Measurements from ENCODE around the gene MRAP. TPM values are rescaled to one million over a fixed set of nuclear protein-coding genes. Genes with fewer than 3 reads are reported as not detected.

The MRAP gene
- total RNA-seq, 2 donors from 2014 or later, result not detected

GRCh38 chr21:32350211-32350980 is 51.7 kb downstream of the MRAP start:
- no peak for DNase-seq

GRCh38 chr21:32350981-32351380 is 52.3 kb downstream of the MRAP start:
- H3K4me3 ChIP-seq, result no peak overlapping the region
- H3K27me3 ChIP-seq, result no peaks in the 10 kb centered on the region
- H3K36me3 ChIP-seq, result peaks cover 23% of the 10 kb centered on the region
- H3K27ac ChIP-seq, result no peak overlapping the region
- no peak overlapping the region for H3K9ac ChIP-seq (ENCODE audit: low read depth in 2 of 2, low read length in 2 of 2)
- TF ChIP-seq CTCF (IDR thresholded peaks at IDR 0.05), result no peak
- no peak for DNase-seq
- H3K4me1 ChIP-seq, result no peaks in the 10 kb centered on the region
- intact Hi-C loops (cut with DNase I), result no loop called here
- H3K9me3 ChIP-seq, result no peaks in the 10 kb centered on the region

More at GRCh38 chr21:32350211-32350980, 51.7 kb downstream of the MRAP start:
- no peak overlapping the region for H3K4me3 ChIP-seq
- intact Hi-C loops (cut with DNase I), result no loop called here
- H3K27ac ChIP-seq, result no peak overlapping the region
- no peak for TF ChIP-seq CTCF (IDR thresholded peaks at IDR 0.05)
- no peaks in the 10 kb centered on the region for H3K4me1 ChIP-seq
- H3K9ac ChIP-seq (ENCODE audit: low read depth in 2 of 2, low read length in 2 of 2), result no peak overlapping the region
- H3K27me3 ChIP-seq, result no peaks in the 10 kb centered on the region
- H3K9me3 ChIP-seq, result no peaks in the 10 kb centered on the region
- peaks cover 22% of the 10 kb centered on the region for H3K36me3 ChIP-seq

- intact Hi-C loops (cut with DNase I), result no loop called here
- Histone ChIP-seq H3K27me3 (no peaks in the 10 kb centered on the region), H3K36me3 (peaks cover 21% of the 10 kb centered on the region), H3K27ac (no peak overlapping the region), H3K9ac (ENCODE audit: low read depth in 2 of 2, low read length in 2 of 2) (no peak overlapping the region), H3K9me3 (no peaks in the 10 kb centered on the region), H3K4me3 (no peak overlapping the region), H3K4me1 (no peaks in the 10 kb centered on the region)
- TF ChIP-seq CTCF (IDR thresholded peaks at IDR 0.05), result no peak
- DNase-seq, result no peak
These were observed 52.8 kb downstream of the MRAP start for GRCh38 chr21:32351428-32351827.

GRCh38 chr21:32352526-32352925 is 53.9 kb downstream of the MRAP start:
- no peaks in the 10 kb centered on the region for H3K27me3 ChIP-seq
- H3K27ac ChIP-seq, result no peak overlapping the region
- DNase-seq, result no peak
- H3K4me1 ChIP-seq, result no peaks in the 10 kb centered on the region
- H3K36me3 ChIP-seq, result peaks cover 12% of the 10 kb centered on the region
- H3K9me3 ChIP-seq, result no peaks in the 10 kb centered on the region
- H3K9ac ChIP-seq (ENCODE audit: low read depth in 2 of 2, low read length in 2 of 2), result no peak overlapping the region
- intact Hi-C loops (cut with DNase I), result no loop called here
- TF ChIP-seq CTCF (IDR thresholded peaks at IDR 0.05), result no peak
- no peak overlapping the region for H3K4me3 ChIP-seq

- no peak overlapping the region for H3K4me3 ChIP-seq
- intact Hi-C loops (cut with DNase I), result no loop called here
- no peaks in the 10 kb centered on the region for H3K27me3 ChIP-seq
- H3K4me1 ChIP-seq, result no peaks in the 10 kb centered on the region
- no peak for DNase-seq
- peaks cover 12% of the 10 kb centered on the region for H3K36me3 ChIP-seq
- no peaks in the 10 kb centered on the region for H3K9me3 ChIP-seq
- H3K27ac ChIP-seq, result no peak overlapping the region
- TF ChIP-seq CTCF (IDR thresholded peaks at IDR 0.05), result no peak
- H3K9ac ChIP-seq (ENCODE audit: low read depth in 2 of 2, low read length in 2 of 2), result no peak overlapping the region
These were observed 54.5 kb downstream of the MRAP start for GRCh38 chr21:32353002-32353711.
